Measurements from ENCODE around the gene BTBD8. TPM values are rescaled to one million over a fixed set of nuclear protein-coding genes. Genes with fewer than 3 reads are reported as not detected.
A peak's percentile ranks its signal among the peaks of the same experiment; 100 is the strongest.

The BTBD8 gene
- polyA plus RNA-seq, 1 experiment, result 0.43 TPM

DNA sequence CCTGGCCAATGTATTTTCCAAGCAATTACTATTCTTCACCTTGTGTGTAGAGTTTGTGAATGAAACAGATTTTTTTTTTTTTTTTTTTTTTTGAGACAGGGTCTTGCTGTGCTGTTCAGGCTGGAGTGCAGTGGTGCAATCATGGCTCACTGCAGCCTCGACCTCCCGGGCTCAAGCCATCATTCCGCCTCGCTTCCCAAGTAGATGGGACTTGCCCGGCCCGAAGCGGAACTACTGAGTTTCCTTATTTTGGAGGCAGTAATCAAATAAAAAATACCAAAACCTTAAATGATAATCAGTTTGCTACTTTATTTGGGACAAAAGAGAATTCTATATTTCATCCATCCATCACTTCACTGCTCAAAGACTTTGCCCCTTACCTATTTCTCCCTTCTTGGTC, 704 bp upstream of the BTBD8 start:
- DNase-seq (ENCODE audit: low read depth), result no peak
- Histone ChIP-seq H3K27me3 (ENCODE audit: control insufficient read depth, insufficient read depth, low read length) (no peaks in the 10 kb centered on the region), H3K36me3 (ENCODE audit: control insufficient read depth, insufficient read depth, low read length) (no peaks in the 10 kb centered on the region), H3K4me3 (ENCODE audit: low read depth, low read length) (no peak overlapping the region)
- POLR2A ChIA-PET, result no interaction called here
- CTCF ChIA-PET, result no interaction called here
- TF ChIP-seq, protein P1, sequence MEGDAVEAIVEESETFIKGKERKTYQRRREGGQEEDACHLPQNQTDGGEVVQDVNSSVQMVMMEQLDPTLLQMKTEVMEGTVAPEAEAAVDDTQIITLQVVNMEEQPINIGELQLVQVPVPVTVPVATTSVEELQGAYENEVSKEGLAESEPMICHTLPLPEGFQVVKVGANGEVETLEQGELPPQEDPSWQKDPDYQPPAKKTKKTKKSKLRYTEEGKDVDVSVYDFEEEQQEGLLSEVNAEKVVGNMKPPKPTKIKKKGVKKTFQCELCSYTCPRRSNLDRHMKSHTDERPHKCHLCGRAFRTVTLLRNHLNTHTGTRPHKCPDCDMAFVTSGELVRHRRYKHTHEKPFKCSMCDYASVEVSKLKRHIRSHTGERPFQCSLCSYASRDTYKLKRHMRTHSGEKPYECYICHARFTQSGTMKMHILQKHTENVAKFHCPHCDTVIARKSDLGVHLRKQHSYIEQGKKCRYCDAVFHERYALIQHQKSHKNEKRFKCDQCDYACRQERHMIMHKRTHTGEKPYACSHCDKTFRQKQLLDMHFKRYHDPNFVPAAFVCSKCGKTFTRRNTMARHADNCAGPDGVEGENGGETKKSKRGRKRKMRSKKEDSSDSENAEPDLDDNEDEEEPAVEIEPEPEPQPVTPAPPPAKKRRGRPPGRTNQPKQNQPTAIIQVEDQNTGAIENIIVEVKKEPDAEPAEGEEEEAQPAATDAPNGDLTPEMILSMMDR (IDR thresholded peaks at IDR 0.05; ENCODE audit: insufficient read depth, low read depth, low read length), result no peak

DNA sequence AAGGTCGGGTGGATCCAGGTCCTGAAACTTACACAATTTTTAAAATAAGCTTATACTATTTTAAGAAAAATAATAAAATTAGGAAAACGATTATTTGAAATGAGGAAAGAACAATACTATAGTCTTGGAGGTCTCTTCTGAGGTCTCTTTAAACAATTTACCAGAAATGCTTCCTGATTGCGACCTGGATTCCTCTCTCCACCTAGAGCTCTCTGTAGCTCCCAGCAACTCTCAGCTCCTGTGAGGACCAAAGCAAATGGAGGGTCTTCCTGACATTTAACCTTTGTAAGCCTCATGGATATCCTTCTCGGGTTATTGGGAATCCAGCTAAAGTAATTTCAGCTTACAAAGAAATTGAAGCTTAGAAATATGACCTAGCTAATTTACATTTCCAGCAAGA, 886 bp downstream of the BTBD8 start:
- H3K27me3 ChIP-seq (ENCODE audit: control insufficient read depth, insufficient read depth, low read length), result no peaks in the 10 kb centered on the region
- no peak for DNase-seq (ENCODE audit: low read depth)
- ChIA-PET POLR2A (no interaction called here), CTCF (interaction anchor here (1.4 kb wide), 1 partner anchor 18 kb away, joined by 3 read pairs; no protein-coding TSS in a partner anchor)
- TF ChIP-seq, protein P1 (IDR thresholded peaks at IDR 0.05; ENCODE audit: insufficient read depth, low read depth, low read length), result no peak
- H3K36me3 ChIP-seq (ENCODE audit: control insufficient read depth, insufficient read depth, low read length), result no peaks in the 10 kb centered on the region
- peak overlapping the region; percentile 90 for H3K4me3 ChIP-seq (ENCODE audit: low read depth, low read length)

DNA sequence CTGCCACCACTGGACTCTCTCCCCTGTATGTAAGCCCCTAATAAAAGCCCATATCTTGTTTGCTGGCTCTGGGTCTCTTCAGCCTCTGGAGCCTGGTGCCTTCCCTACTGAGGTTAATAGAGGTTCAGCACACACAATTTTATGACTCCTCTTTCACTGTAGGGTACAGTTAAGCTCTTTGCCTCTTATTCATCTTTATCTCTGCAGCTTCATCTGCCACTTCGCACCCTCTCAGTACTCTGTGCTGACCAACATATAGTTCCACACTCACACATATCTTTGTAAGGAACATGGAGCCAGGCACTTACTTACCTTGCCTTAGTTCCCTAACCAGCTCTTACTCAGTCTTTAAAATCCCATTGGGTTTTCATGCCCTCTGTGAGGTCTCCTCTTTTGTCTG, 4.5 kb downstream of the BTBD8 start:
- Histone ChIP-seq H3K27me3 (ENCODE audit: control insufficient read depth, insufficient read depth, low read length) (no peaks in the 10 kb centered on the region), H3K4me3 (ENCODE audit: low read depth, low read length) (no peak overlapping the region), H3K36me3 (ENCODE audit: control insufficient read depth, insufficient read depth, low read length) (no peaks in the 10 kb centered on the region)
- TF ChIP-seq, protein P1 (IDR thresholded peaks at IDR 0.05; ENCODE audit: insufficient read depth, low read depth, low read length), result no peak
- no peak for DNase-seq (ENCODE audit: low read depth)
- ChIA-PET POLR2A (no interaction called here), CTCF (no interaction called here)

DNA sequence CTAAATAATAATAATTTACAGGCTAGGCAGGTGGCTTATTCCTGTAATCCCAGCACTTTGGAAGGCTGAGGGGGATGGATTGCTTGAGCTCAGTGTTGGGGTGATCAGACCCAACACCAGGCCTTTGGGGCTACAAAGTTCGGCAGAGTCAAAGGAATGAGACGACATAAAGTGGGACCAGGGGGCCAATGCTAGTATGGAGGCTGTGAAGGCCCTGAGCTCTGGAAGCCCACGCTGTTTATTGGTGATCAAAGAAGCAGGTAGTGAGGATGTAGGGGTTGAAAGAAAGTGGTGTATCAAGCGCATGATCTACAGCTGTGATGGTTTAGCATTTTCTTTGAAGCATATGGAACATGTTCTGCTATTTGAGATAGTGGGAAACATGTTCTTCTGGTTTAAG, 5.6 kb downstream of the BTBD8 start:
- no peak for DNase-seq (ENCODE audit: low read depth)
- POLR2A ChIA-PET, result no interaction called here
- CTCF ChIA-PET, result no interaction called here
- H3K36me3 ChIP-seq (ENCODE audit: control insufficient read depth, insufficient read depth, low read length), result no peaks in the 10 kb centered on the region
- H3K27me3 ChIP-seq (ENCODE audit: control insufficient read depth, insufficient read depth, low read length), result no peaks in the 10 kb centered on the region
- TF ChIP-seq, protein P1 (IDR thresholded peaks at IDR 0.05; ENCODE audit: insufficient read depth, low read depth, low read length), result no peak
- H3K4me3 ChIP-seq (ENCODE audit: low read depth, low read length), result no peak overlapping the region

DNA sequence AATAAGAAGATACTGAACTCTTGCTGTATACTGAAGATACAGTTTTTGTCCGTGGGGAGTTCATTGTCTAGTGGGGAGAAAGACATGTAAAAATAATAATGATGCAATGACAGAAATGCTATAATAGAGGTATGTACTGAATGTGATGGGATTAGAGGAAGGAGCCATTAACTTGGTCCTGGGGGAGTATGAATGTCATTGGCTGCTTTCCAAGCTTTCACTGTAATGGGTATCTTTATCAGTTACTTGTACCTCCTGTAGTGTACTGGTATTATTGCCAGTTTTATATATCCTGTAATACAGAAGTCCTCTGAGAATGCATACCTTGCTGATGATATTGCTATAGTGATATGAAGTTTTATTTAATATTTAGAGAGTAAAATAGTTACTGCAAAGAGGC, 7.4 kb downstream of the BTBD8 start:
- Histone ChIP-seq H3K27me3 (ENCODE audit: control insufficient read depth, insufficient read depth, low read length) (no peaks in the 10 kb centered on the region), H3K36me3 (ENCODE audit: control insufficient read depth, insufficient read depth, low read length) (no peaks in the 10 kb centered on the region), H3K4me3 (ENCODE audit: low read depth, low read length) (no peak overlapping the region)
- ChIA-PET CTCF (no interaction called here), POLR2A (no interaction called here)
- TF ChIP-seq, protein P1 (IDR thresholded peaks at IDR 0.05; ENCODE audit: insufficient read depth, low read depth, low read length), result no peak
- DNase-seq (ENCODE audit: low read depth), result no peak

All from BJ (cell line).